Activated B cell treated with CpG ODN at 0.5 μM for 24 hours (primary cell): ENCODE measurements around the gene FBXO44. TPM values are rescaled to one million over a fixed set of nuclear protein-coding genes. Genes with fewer than 3 reads are reported as not detected.

Source experiments
- ATAC-seq: fragments of 200-7000 bp; cut with Tn5 transposase; one replicate; pipeline ENCODE4 v1.10.0; 2021; ENCODE audit warnings: low read depth, mild to moderate bottlenecking, moderate library complexity
- CTCF ChIA-PET: fragments of 350-600 bp; sonication (Branson Sonifier 250); formaldehyde crosslinking; loops from one replicate; lab custom pipeline; 2021; ENCODE audit warnings: antibody characterized with exemption; lab: Charles Lee
- POLR2A ChIA-PET: fragments of 350-600 bp; sonication (Branson Sonifier 250); formaldehyde crosslinking; loops from one replicate; lab custom pipeline; 2021; ENCODE audit warnings: antibody characterized with exemption; lab: Charles Lee
- DNase-seq: peaks from one replicate; pipeline ENCODE4 v3.0.0; 2022
- H3K27ac Mint-ChIP-seq: one replicate; pipeline ENCODE4 v1.8.0; 2020; ENCODE audit warnings: mixed read lengths
- H3K27me3 Mint-ChIP-seq: one replicate; pipeline ENCODE4 v1.8.0; 2021; ENCODE audit warnings: mixed read lengths
- H3K36me3 Mint-ChIP-seq: one replicate; pipeline ENCODE4 v1.8.0; 2021; ENCODE audit warnings: low read depth, mixed read lengths
- H3K4me1 Mint-ChIP-seq: one replicate; pipeline ENCODE4 v1.8.0; 2021; ENCODE audit warnings: mixed read lengths
- H3K4me3 Mint-ChIP-seq: one replicate; pipeline ENCODE4 v1.8.0; 2020; ENCODE audit warnings: mild to moderate bottlenecking, mixed read lengths
- H3K9me3 Mint-ChIP-seq: one replicate; pipeline ENCODE4 v1.8.0; 2020; ENCODE audit warnings: mixed read lengths
- intact Hi-C: fragments of 100-400 bp; cut with micrococcal nuclease; formaldehyde crosslinking; loops from one replicate; pipeline ENCODE4 v1.15.1; 2024
- total RNA-seq: library from RNA; stranded (reverse); gene quantifications from 2 replicates; pipeline ENCODE4 v1.2.3, GENCODE V29; 2022
- TF ChIP-seq, protein P1 (sequence below): fragments of 200-600 bp; IDR thresholded peaks from one replicate; pipeline ENCODE4 v1.8.0; 2022; ENCODE audit warnings: antibody characterized with exemption, mild to moderate bottlenecking

Gene FBXO44
- total RNA-seq, 1 donor from 2014 or later = 27.2 TPM

DNA sequence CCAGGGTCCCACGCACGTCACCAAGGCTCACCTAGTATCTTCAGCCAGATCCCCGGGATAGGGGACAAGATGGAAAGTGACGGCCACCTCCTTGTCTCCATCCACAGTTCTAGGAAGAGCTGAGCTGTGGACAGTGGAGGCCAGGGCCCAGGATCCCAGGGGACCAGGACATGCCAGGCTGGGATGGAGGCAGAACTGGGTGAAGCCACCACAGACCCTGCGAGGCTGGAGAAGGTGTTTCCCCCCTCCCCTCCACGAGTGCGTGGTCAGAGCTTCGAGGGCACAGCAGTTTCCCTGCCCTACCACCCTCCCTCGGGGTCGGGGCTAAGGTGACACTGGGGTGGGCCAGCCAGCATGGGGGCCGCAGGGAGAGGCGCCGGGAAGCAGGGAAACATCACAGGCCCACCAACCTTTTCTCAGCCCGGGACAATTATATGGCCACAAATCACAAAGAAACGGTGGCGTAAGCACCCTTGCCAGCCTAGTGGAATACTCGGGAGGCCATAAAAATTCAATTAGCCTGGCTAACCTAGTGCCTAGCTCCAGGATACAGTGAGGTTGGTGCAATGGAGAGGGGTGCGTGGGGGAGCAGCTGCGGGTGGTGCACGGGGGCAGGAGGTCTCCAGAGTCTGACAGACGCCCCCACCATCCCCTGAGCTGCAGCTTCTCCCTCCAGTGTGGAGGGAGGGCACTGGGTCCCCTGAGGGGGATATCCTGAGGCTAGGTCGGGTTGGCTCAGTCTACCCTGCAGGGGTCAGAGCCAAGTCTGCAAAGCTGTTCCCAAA is 50.2 kb downstream of the FBXO44 start:
- CTCF ChIA-PET = no interaction called here
- ATAC-seq (no peak), DNase-seq (no peak)
- POLR2A ChIA-PET = no interaction called here
- no peaks in the 10 kb centered on the region for H3K9me3 Mint-ChIP-seq
- TF ChIP-seq, protein P1, sequence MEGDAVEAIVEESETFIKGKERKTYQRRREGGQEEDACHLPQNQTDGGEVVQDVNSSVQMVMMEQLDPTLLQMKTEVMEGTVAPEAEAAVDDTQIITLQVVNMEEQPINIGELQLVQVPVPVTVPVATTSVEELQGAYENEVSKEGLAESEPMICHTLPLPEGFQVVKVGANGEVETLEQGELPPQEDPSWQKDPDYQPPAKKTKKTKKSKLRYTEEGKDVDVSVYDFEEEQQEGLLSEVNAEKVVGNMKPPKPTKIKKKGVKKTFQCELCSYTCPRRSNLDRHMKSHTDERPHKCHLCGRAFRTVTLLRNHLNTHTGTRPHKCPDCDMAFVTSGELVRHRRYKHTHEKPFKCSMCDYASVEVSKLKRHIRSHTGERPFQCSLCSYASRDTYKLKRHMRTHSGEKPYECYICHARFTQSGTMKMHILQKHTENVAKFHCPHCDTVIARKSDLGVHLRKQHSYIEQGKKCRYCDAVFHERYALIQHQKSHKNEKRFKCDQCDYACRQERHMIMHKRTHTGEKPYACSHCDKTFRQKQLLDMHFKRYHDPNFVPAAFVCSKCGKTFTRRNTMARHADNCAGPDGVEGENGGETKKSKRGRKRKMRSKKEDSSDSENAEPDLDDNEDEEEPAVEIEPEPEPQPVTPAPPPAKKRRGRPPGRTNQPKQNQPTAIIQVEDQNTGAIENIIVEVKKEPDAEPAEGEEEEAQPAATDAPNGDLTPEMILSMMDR = no peak
- no peaks in the 10 kb centered on the region for H3K4me1 Mint-ChIP-seq
- H3K36me3 Mint-ChIP-seq = no peaks in the 10 kb centered on the region
- no peak overlapping the region for H3K27ac Mint-ChIP-seq
- H3K4me3 Mint-ChIP-seq = no peak overlapping the region
- peaks cover 3% of the 10 kb centered on the region for H3K27me3 Mint-ChIP-seq
- intact Hi-C loops = no loop called here

DNA sequence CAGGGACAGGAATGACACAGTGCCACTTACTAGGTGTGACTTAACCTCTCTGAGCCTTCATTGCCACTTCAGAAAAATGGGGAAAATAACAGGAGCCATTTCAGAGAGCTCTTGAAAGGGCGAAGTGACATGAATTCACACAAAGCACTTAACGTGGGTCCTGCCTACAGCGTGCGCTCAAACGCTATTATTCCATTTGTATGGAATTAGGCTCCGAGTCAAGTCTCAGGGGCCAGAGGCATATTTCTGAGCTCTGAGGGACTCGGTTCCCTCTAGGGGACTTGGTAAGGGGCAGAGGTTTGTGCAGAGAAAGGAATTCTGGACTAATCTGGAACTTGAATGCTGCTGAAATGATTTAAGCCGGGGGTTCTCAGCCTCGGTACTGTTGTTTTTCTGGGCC is 50.9 kb downstream of the FBXO44 start:
- TF ChIP-seq, protein P1 = no peak
- no peaks in the 10 kb centered on the region for H3K4me1 Mint-ChIP-seq
- no peak overlapping the region for H3K27ac Mint-ChIP-seq
- ChIA-PET POLR2A (no interaction called here), CTCF (no interaction called here)
- H3K9me3 Mint-ChIP-seq = no peaks in the 10 kb centered on the region
- peaks cover 5% of the 10 kb centered on the region for H3K27me3 Mint-ChIP-seq
- no peak for ATAC-seq
- DNase-seq = no peak
- intact Hi-C loops = no loop called here
- no peaks in the 10 kb centered on the region for H3K36me3 Mint-ChIP-seq
- H3K4me3 Mint-ChIP-seq = no peak overlapping the region

DNA sequence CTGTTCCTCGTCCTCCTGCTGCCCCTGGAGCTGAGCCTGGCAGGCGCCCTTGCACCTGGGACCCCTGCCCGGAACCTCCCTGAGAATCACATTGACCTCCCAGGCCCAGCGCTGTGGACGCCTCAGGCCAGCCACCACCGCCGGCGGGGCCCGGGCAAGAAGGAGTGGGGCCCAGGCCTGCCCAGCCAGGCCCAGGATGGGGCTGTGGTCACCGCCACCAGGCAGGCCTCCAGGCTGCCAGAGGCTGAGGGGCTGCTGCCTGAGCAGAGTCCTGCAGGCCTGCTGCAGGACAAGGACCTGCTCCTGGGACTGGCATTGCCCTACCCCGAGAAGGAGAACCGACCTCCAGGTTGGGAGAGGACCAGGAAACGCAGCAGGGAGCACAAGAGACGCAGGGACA is 51.6 kb downstream of the FBXO44 start:
- Mint-ChIP-seq H3K27me3 (peaks cover 5% of the 10 kb centered on the region), H3K36me3 (no peaks in the 10 kb centered on the region), H3K9me3 (no peaks in the 10 kb centered on the region), H3K4me1 (no peaks in the 10 kb centered on the region), H3K27ac (no peak overlapping the region), H3K4me3 (no peak overlapping the region)
- intact Hi-C loops = no loop called here
- ChIA-PET POLR2A (no interaction called here), CTCF (no interaction called here)
- DNase-seq (no peak), ATAC-seq (no peak)
- TF ChIP-seq, protein P1 = no peak

DNA sequence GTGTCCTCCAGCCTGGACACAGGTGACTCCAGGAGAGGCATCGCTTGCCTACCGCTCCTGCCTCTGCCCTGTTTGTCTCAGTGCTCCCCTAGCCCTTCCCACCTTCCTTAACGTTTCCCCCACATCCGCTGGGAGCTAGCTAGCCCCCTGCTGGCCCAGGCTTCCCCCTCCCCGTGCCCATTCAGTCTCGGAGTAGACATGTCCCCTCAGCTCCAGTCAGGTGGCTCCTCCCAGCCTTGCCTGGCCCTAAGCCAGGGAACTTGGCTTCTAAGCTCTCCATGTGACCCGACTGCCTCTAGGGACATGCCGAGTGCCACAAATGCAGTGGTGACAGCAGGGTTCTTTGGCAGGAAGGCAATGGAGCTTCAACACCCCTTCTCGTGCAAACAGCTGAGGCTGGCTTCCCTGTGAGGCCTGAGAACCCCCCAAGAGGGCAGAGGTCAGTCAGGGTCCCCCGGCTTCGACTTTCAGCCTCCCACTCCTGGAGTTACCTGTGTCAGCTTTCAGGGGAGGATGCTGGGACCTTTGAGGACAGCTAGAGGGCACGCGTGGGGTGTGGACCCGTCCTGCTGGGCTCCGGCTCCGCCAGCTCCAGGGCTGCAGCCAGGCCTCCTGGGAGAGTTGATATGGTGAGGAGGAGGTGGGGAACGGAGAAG is 53.1 kb downstream of the FBXO44 start:
- Mint-ChIP-seq H3K4me3 (no peak overlapping the region), H3K36me3 (no peaks in the 10 kb centered on the region), H3K4me1 (no peaks in the 10 kb centered on the region), H3K27me3 (peaks cover 5% of the 10 kb centered on the region), H3K9me3 (no peaks in the 10 kb centered on the region), H3K27ac (no peak overlapping the region)
- ChIA-PET CTCF (interaction anchor here (0.7 to 3.9 kb wide), 3 partner anchors 12 to 44 kb away, joined by 3 to 14 read pairs (median 4); partner anchors contain the start of gene FBXO6), POLR2A (interaction anchor here (0.6 to 1.3 kb wide), 2 partner anchors 12 to 170 kb away, joined by 4 to 6 read pairs; no protein-coding TSS in a partner anchor)
- intact Hi-C loops = no loop called here
- TF ChIP-seq, protein P1 = no peak
- ATAC-seq (no peak), DNase-seq (no peak)
